Prostate gland (tissue), 2 donors: ENCODE measurements around the gene NAIF1. TPM values are rescaled to one million over a fixed set of nuclear protein-coding genes. Genes with fewer than 3 reads are reported as not detected.

Experiments used
- DNase-seq: peaks from one replicate; pipeline ENCODE4 v3.0.0-alpha.2; 2019; ENCODE audit warnings: low spot score
- H3K27ac ChIP-seq, 2 donors: fragments of 200-600 bp; sonication (generic); 2 replicates each; pipeline ENCODE4 v1.5.1; 2017 to 2019
- H3K27me3 ChIP-seq: fragments of 200-600 bp; sonication (generic); replicated peaks from 2 replicates; pipeline ENCODE4 v1.5.1; 2019; ENCODE audit not compliant: insufficient read depth
- H3K36me3 ChIP-seq, 2 donors: fragments of 200-600 bp; sonication (generic); 1 replicate in 1 of 2; 2 replicates in 1 of 2; pipeline versions ENCODE4 v1.5.1 to v1.8.1; 2017 to 2019
- H3K4me1 ChIP-seq: fragments of 200-600 bp; sonication (generic); replicated peaks from 2 replicates; pipeline ENCODE4 v1.5.1; 2019
- H3K4me3 ChIP-seq, 2 donors: fragments of 200-600 bp; sonication (generic); 2 replicates each; pipeline ENCODE4 v1.5.1; 2017 to 2019
- H3K9me3 ChIP-seq: fragments of 200-600 bp; sonication (generic); 2 replicates; pipeline ENCODE4 v1.5.1; 2017
- CTCF ChIP-seq, 4 experiments: fragments of 200-600 bp in 2 of 4; fragments of 450-650 bp in 2 of 4; sonication (generic) in 2 of 4; IDR thresholded peaks; 1 replicate in 3 of 4; 2 replicates in 1 of 4; pipeline ENCODE4 v1.5.1; 2016 to 2019; ENCODE audit warnings: antibody characterized with exemption in 4 of 4, mild to moderate bottlenecking in 2 of 4, moderate library complexity in 2 of 4
- POLR2A ChIP-seq: fragments of 450-650 bp; IDR thresholded peaks from one replicate; pipeline ENCODE4 v1.6.1; 2016; ENCODE audit warnings: antibody characterized with exemption, mild to moderate bottlenecking
- POLR2AphosphoS5 ChIP-seq: sonication (generic); formaldehyde crosslinking; IDR thresholded peaks from one replicate; pipeline ENCODE4 v1.6.1; 2017; ENCODE audit warnings: antibody characterized with exemption
- WGBS: methylation state at CpG from one replicate; pipeline ENCODE4 v1.1.5; 2018; 5-methylcytosine and 5-hydroxymethylcytosine counted together
- intact Hi-C: fragments of 100-400 bp; cut with DNase I; formaldehyde crosslinking; loops from one replicate; pipeline ENCODE4 v1.14.2; 2022
- total RNA-seq, 2 donors: library from RNA; depleted of rRNA; stranded (reverse); fragments of >200 nt; gene quantifications; one replicate each; pipeline ENCODE4 v1.1.0, GENCODE V29; 2016

NAIF1 gene, protein sequence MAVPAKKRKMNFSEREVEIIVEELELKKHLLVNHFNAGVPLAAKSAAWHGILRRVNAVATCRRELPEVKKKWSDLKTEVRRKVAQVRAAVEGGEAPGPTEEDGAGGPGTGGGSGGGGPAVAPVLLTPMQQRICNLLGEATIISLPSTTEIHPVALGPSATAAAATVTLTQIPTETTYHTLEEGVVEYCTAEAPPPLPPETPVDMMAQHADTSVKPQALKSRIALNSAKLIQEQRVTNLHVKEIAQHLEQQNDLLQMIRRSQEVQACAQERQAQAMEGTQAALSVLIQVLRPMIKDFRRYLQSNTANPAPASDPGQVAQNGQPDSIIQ
- 10 to 100 TPM; 12.3 to 12.6 TPM for total RNA-seq

- intact Hi-C loops = no loop called here
- peak; percentile 98 for DNase-seq
- 37% methylated on average over 54 of the region's 54 CpGs for WGBS
- H3K4me3 ChIP-seq = peak within 1 kb of the TSS; percentile 92 to 97
- no peaks in the 10 kb centered on the region for H3K27me3 ChIP-seq
- TF ChIP-seq CTCF (IDR thresholded peaks at IDR 0.05) (no peak), POLR2AphosphoS5 (peak; percentile 96), POLR2A (peak; percentile 62)
- H3K27ac ChIP-seq = peak within 1 kb of the TSS; percentile 94 to 95
- no peaks in the 10 kb centered on the region for H3K9me3 ChIP-seq
- no peaks in the 10 kb centered on the region for H3K36me3 ChIP-seq
- peaks cover 12% of the 10 kb centered on the region for H3K4me1 ChIP-seq
These were observed at the start of gene NAIF1 for GRCh38 chr9:128066713-128067644. NAIF1 (minus strand) TSS chr9:128067320; CDS start chr9:128067101, 219 bp downstream.

DNA sequence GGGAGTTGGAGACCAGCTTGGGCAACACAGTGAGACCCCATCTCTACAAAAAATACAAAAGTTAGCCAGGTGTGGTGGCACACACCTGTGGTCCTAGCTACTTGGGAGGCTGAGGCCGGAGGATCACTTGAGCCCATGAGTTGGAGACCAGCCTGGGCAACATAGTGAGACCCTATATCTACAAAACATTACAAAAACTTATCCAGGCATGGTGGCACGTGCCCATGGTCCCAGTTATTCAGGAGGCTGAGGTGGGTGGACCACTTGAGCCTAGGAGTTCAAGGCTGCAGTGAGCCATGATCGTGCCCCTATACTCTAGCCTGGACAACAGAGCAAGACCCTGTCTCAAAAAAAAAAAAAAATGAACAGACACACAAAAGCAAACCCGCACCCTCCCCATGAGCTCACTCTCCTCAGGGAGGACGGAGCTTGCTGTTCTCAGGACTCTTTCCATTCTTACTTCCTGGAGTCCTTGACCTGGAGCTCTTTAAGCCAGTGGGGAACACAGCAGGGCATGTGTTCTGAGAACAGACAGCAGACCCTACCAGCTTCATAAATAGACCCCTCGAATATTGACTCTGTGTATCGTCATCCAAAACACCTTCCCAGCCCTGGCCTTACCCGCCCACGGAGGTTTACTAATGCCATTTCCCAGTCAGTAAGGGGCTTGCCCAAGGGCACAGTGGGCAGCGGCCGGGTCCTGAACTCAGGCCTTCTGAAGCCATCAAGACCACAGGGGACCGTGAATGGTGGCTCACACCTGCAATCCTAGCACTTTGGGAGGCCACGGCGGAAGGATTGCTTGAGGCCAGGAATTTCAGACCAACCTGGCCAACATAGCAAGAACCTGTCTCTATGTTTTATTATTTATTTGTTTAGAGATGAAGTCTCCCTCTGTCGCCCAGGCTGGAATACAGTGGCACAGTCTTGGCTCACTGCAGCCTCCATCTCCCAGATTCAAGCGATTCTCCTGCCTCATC is 49.3 kb upstream of the NAIF1 start:
- 88% methylated on average over 16 of the region's 16 CpGs for WGBS
- intact Hi-C loops = no loop called here

DNA sequence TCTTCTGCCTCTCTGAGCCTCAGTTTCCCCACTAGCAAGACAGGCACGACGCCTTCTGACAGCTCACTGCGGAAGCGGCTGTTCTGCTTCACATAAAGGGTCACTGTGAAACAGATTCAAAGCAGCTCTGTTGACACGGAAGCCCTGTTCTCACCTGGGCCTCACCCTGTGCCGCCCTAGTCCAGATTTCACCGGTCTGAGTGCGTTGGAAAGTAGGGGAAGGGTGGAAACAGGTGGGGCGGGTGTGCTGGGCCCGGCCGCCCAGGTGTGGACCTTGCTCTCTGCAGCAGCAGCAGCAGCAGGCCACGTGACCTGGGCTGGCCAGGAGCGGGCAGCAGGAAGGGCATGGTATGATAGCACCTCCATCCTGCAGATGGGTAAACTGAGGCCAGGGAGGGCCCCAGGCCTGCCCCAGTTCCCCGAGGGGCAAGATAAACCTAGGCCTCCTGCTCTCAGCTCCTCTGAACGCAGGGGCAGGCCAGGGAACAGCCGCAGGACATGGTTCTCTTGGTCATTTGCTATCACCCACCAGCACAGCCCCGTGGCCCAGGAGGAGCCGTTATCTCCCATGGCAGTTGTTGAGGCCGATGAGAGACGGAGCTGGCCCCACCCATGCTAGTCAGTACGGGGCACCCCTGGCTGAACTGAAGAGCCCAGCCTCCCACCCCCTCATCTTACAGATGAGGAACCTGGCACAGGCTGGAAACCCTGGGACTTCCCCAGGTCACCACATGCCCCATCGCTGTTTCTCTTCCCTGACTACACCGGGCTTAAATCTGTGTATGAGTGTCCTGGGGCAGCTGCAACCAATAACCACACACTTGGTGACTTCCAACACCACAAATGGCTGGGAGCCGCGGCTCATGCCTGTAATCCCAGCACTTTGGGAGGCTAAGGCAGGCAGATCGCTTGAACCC is 48.3 kb upstream of the NAIF1 start:
- DNase-seq = no peak
- Histone ChIP-seq H3K9me3 (no peaks in the 10 kb centered on the region), H3K4me1 (no peaks in the 10 kb centered on the region), H3K27me3 (no peaks in the 10 kb centered on the region), H3K27ac (no peak overlapping the region), H3K4me3 (no peak overlapping the region), H3K36me3 (no peaks in the 10 kb centered on the region)
- TF ChIP-seq POLR2A (no peak), CTCF (IDR thresholded peaks at IDR 0.05) (no peak), POLR2AphosphoS5 (no peak)
- intact Hi-C loops = no loop called here
- WGBS = 90% methylated on average over 26 of the region's 26 CpGs

More for the DNA sequence above, 49.3 kb upstream of the NAIF1 start:
- H3K27ac ChIP-seq = no peak overlapping the region
- no peak for DNase-seq
- no peaks in the 10 kb centered on the region for H3K36me3 ChIP-seq
- no peaks in the 10 kb centered on the region for H3K9me3 ChIP-seq
- H3K27me3 ChIP-seq = no peaks in the 10 kb centered on the region
- H3K4me3 ChIP-seq = no peak overlapping the region
- no peak for TF ChIP-seq CTCF (IDR thresholded peaks at IDR 0.05)
- no peak for TF ChIP-seq POLR2A
- TF ChIP-seq POLR2AphosphoS5 = no peak
- H3K4me1 ChIP-seq = no peaks in the 10 kb centered on the region
